HepG2 (cell line): ENCODE results near the gene UTP15. TPM values are rescaled to one million over a fixed set of nuclear protein-coding genes. Genes with fewer than 3 reads are reported as not detected.

Experiments
- AHR ChIP-seq: IDR thresholded peaks from 2 replicates; pipeline ENCODE4 v1.6.1; 2018; ENCODE audit warnings: missing genetic modification reagents, missing compliant biosample characterization
- FOSL2 ChIP-seq: sonication (generic); formaldehyde crosslinking; IDR thresholded peaks from 2 replicates; pipeline ENCODE4 v1.4.0; 2020; ENCODE audit warnings: missing genetic modification reagents
- HOXD1 ChIP-seq: sonication (generic); formaldehyde crosslinking; IDR thresholded peaks from 2 replicates; pipeline ENCODE4 v1.5.0; 2020; ENCODE audit warnings: missing genetic modification reagents
- LCORL ChIP-seq, 2 experiments: fragments of 450-650 bp in 1 of 2; sonication (generic) in 1 of 2; formaldehyde crosslinking in 1 of 2; IDR thresholded peaks; 2 replicates each; pipeline versions ENCODE4 v1.5.0 to v1.6.1; 2017 to 2020; ENCODE audit warnings: antibody characterized with exemption in 1 of 2, missing genetic modification reagents in 1 of 2
- NCOR1 ChIP-seq: fragments of 200-600 bp; sonication (generic); IDR thresholded peaks from 2 replicates; pipeline ENCODE4 v1.7.0; 2017; ENCODE audit warnings: antibody characterized with exemption, low read length, borderline replicate concordance
- PHB2 ChIP-seq: fragments of 450-650 bp; IDR thresholded peaks from 2 replicates; pipeline ENCODE4 v1.6.1; 2018; ENCODE audit not compliant: partially characterized antibody
- POLR2AphosphoS2 ChIP-seq: IDR thresholded peaks from 2 replicates; pipeline ENCODE4 v1.6.1; 2011; ENCODE audit warnings: low read depth, low read length, improper control_type of control experiment
- SAFB2 ChIP-seq: sonication (generic); formaldehyde crosslinking; IDR thresholded peaks from 2 replicates; pipeline ENCODE4 v1.5.1; 2020; ENCODE audit warnings: missing genetic modification reagents, low read depth, mild to moderate bottlenecking, borderline replicate concordance
- ZNF282 ChIP-seq: fragments of 450-650 bp; IDR thresholded peaks from 2 replicates; pipeline ENCODE4 v1.6.1; 2018; ENCODE audit not compliant: partially characterized antibody
- ZNF570 ChIP-seq: sonication (generic); formaldehyde crosslinking; IDR thresholded peaks from 2 replicates; pipeline ENCODE4 v1.4.0; 2020; ENCODE audit warnings: mild to moderate bottlenecking, missing genetic modification reagents, borderline replicate concordance
- ZNF7 ChIP-seq: IDR thresholded peaks from 2 replicates; pipeline ENCODE4 v1.6.1; 2016; ENCODE audit warnings: missing biosample characterization, missing genetic modification reagents
- ZNF772 ChIP-seq: sonication (generic); formaldehyde crosslinking; IDR thresholded peaks from 2 replicates; pipeline ENCODE4 v1.5.0; 2020; ENCODE audit warnings: mild to moderate bottlenecking, missing genetic modification reagents
- ZSCAN30 ChIP-seq: sonication (generic); formaldehyde crosslinking; IDR thresholded peaks from 2 replicates; pipeline ENCODE4 v1.5.0; 2020; ENCODE audit warnings: mild to moderate bottlenecking, missing genetic modification reagents
- polyA plus RNA-seq, 8 experiments: library from polyadenylated mRNA; depleted of rRNA in 3 of 8; stranded (reverse) in 7 of 8; unstranded in 1 of 8; fragments of >200 nt; fragmentation: Illumina TruSeq in 4 of 8; extraction: Trizol in 4 of 8; gene quantifications; 2 replicates each; pipeline versions ENCODE4 v1.2.1 to v1.2.3, GENCODE V29; 2011 to 2016; ENCODE audit warnings: low read depth in 4 of 8, missing spikeins in 1 of 8, mixed read lengths in 1 of 8; ENCODE audit not compliant: insufficient read depth in 1 of 8
- total RNA-seq, 5 experiments: library from RNA; depleted of rRNA; stranded (reverse); fragments of >200 nt; fragmentation: Illumina TruSeq; extraction: Trizol; gene quantifications; 2 replicates each; pipeline ENCODE4 v1.2.3, GENCODE V29; 2016; ENCODE audit warnings: low read depth in 1 of 5
- TF ChIP-seq, protein P1 (sequence below): sonication (generic); formaldehyde crosslinking; IDR thresholded peaks from 2 replicates; pipeline ENCODE4 v1.4.0; 2020; ENCODE audit warnings: mild to moderate bottlenecking, missing genetic modification reagents
- TF ChIP-seq, protein P2 (sequence below): sonication (generic); formaldehyde crosslinking; IDR thresholded peaks from 2 replicates; pipeline ENCODE4 v1.8.0; 2022; ENCODE audit warnings: missing genetic modification reagents, mild to moderate bottlenecking, inconsistent platforms, borderline replicate concordance
- TF ChIP-seq, protein P3 (sequence below): sonication (generic); formaldehyde crosslinking; IDR thresholded peaks from 2 replicates; pipeline ENCODE4 v1.4.0; 2020; ENCODE audit warnings: missing genetic modification reagents
- TF ChIP-seq, protein P4 (sequence below): IDR thresholded peaks from 2 replicates; pipeline ENCODE4 v1.6.1; 2016; ENCODE audit warnings: low read depth
- TF ChIP-seq, protein P5 (sequence below): sonication (generic); formaldehyde crosslinking; IDR thresholded peaks from 2 replicates; pipeline ENCODE4 v1.4.0; 2020; ENCODE audit warnings: mild to moderate bottlenecking, missing genetic modification reagents
- TF ChIP-seq, protein P6 (sequence below): sonication (generic); formaldehyde crosslinking; IDR thresholded peaks from 2 replicates; pipeline ENCODE4 v1.4.0; 2020; ENCODE audit warnings: missing genetic modification reagents

UTP15 gene
- total and polyA plus RNA-seq, 2 of the 13 experiments (the other 11 are each of a cell fraction or from before 2014, with no cell fraction given) = 7.3 to 35.8 TPM

DNA sequence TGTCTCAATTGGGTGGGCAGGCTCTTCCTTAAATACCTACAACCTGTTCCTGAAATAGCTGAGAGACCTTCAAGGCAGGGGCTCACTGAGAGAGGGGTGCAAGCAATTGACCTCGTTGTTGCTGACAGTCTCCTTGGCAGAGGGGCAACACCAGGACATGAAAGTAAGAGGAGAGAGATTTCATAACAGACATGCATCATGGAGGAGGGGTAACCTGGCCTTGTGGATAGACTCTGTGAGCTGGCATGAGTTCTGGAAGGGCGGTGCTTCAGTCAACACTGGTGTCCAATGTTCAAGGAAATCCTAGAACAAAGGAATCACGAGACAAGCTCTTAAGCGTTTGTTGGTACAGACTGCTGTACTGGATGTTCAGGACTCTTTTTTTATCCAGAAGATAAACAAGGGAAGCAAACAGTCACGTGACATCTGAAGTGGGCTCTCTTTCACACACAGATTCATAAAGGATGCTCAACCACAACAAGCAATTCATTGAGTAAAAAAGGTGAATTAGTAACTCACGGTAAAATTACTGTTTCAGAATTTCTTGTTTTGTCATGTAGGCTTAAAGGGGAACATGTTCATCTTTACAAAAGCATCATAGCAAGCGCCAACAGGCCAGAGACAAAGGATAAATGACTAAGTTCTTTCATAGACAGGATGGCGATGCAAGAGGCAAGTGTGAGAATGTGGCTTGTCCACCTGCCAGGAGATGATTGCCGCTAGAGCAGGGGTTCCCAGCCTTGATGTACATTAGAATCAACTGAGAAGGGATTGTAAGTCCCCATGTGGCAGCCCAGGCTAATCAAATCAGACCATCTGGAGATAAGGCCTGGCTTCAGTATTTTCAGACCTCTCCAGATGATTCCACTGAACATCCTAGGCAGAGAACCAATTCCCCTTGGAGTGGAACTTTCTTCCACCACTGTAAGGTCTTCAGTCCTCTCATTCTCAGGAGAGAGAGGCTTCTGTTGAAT, 20.8 kb upstream of the UTP15 start (continued):
- TF ChIP-seq ZSCAN30 (CRISPR knock-in tag) = no peak
- no peak for TF ChIP-seq ZNF282
- TF ChIP-seq, protein P1, sequence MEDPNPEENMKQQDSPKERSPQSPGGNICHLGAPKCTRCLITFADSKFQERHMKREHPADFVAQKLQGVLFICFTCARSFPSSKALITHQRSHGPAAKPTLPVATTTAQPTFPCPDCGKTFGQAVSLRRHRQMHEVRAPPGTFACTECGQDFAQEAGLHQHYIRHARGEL (CRISPR knock-in tag) = no peak
- no peak for TF ChIP-seq POLR2AphosphoS2
- no peak for TF ChIP-seq SAFB2 (CRISPR knock-in tag)
- TF ChIP-seq HOXD1 (CRISPR knock-in tag) = no peak
- no peak for TF ChIP-seq ZNF772 (CRISPR knock-in tag)
- TF ChIP-seq ZNF7 (CRISPR knock-in tag) = no peak
- peak; percentile 93 for TF ChIP-seq FOSL2 (CRISPR knock-in tag)
- no peak for TF ChIP-seq PHB2
- no peak for TF ChIP-seq AHR (CRISPR knock-in tag)
- no peak; the same call in 1 of the 2 replicates for TF ChIP-seq ZNF570 (CRISPR knock-in tag)
- TF ChIP-seq, protein P2, sequence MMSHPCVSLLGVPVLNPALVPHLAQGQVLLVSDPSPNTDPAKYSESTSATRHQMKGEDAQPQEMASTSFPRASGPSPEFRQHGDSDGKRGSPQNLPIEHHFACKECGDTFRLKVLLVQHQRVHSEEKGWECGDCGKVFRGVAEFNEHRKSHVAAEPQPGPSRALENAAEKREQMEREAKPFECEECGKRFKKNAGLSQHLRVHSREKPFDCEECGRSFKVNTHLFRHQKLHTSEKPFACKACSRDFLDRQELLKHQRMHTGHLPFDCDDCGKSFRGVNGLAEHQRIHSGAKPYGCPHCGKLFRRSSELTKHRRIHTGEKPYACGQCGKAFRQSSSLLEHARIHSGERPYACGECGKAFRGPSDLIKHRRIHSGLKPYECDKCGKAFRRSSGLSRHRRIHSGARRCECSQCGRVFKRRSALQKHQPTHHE = peak; percentile 71; the same call in 1 of the 2 replicates
- TF ChIP-seq, protein P3, sequence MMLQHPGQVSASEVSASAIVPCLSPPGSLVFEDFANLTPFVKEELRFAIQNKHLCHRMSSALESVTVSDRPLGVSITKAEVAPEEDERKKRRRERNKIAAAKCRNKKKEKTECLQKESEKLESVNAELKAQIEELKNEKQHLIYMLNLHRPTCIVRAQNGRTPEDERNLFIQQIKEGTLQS (CRISPR knock-in tag) = no peak
- TF ChIP-seq, protein P4, sequence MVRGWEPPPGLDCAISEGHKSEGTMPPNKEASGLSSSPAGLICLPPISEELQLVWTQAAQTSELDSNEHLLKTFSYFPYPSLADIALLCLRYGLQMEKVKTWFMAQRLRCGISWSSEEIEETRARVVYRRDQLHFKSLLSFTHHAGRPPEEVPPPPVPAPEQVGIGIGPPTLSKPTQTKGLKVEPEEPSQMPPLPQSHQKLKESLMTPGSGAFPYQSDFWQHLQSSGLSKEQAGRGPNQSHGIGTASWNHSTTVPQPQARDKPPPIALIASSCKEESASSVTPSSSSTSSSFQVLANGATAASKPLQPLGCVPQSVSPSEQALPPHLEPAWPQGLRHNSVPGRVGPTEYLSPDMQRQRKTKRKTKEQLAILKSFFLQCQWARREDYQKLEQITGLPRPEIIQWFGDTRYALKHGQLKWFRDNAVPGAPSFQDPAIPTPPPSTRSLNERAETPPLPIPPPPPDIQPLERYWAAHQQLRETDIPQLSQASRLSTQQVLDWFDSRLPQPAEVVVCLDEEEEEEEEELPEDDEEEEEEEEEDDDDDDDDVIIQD (CRISPR knock-in tag) = peak; percentile 86
- peak; percentile 71 for TF ChIP-seq LCORL (IDR thresholded peaks at IDR 0.05)
- TF ChIP-seq LCORL (CRISPR knock-in tag; IDR thresholded peaks at IDR 0.05) = peak; percentile 78
- peak; percentile 95; the same call in 1 of the 2 replicates for TF ChIP-seq NCOR1
- TF ChIP-seq, protein P5, sequence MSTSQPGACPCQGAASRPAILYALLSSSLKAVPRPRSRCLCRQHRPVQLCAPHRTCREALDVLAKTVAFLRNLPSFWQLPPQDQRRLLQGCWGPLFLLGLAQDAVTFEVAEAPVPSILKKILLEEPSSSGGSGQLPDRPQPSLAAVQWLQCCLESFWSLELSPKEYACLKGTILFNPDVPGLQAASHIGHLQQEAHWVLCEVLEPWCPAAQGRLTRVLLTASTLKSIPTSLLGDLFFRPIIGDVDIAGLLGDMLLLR (CRISPR knock-in tag) = 0 out of 2 replicates have a peak, but pooled peaks have one; percentile 23
- TF ChIP-seq, protein P6, sequence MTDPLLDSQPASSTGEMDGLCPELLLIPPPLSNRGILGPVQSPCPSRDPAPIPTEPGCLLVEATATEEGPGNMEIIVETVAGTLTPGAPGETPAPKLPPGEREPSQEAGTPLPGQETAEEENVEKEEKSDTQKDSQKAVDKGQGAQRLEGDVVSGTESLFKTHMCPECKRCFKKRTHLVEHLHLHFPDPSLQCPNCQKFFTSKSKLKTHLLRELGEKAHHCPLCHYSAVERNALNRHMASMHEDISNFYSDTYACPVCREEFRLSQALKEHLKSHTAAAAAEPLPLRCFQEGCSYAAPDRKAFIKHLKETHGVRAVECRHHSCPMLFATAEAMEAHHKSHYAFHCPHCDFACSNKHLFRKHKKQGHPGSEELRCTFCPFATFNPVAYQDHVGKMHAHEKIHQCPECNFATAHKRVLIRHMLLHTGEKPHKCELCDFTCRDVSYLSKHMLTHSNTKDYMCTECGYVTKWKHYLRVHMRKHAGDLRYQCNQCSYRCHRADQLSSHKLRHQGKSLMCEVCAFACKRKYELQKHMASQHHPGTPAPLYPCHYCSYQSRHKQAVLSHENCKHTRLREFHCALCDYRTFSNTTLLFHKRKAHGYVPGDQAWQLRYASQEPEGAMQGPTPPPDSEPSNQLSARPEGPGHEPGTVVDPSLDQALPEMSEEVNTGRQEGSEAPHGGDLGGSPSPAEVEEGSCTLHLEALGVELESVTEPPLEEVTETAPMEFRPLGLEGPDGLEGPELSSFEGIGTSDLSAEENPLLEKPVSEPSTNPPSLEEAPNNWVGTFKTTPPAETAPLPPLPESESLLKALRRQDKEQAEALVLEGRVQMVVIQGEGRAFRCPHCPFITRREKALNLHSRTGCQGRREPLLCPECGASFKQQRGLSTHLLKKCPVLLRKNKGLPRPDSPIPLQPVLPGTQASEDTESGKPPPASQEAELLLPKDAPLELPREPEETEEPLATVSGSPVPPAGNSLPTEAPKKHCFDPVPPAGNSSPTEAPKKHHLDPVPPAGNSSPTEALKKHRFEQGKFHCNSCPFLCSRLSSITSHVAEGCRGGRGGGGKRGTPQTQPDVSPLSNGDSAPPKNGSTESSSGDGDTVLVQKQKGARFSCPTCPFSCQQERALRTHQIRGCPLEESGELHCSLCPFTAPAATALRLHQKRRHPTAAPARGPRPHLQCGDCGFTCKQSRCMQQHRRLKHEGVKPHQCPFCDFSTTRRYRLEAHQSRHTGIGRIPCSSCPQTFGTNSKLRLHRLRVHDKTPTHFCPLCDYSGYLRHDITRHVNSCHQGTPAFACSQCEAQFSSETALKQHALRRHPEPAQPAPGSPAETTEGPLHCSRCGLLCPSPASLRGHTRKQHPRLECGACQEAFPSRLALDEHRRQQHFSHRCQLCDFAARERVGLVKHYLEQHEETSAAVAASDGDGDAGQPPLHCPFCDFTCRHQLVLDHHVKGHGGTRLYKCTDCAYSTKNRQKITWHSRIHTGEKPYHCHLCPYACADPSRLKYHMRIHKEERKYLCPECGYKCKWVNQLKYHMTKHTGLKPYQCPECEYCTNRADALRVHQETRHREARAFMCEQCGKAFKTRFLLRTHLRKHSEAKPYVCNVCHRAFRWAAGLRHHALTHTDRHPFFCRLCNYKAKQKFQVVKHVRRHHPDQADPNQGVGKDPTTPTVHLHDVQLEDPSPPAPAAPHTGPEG (CRISPR knock-in tag) = 0 out of 2 replicates have a peak, but pooled peaks have one; percentile 39
